GM23338 (cell line): ENCODE data around the gene SLC15A4. TPM values are rescaled to one million over a fixed set of nuclear protein-coding genes. Genes with fewer than 3 reads are reported as not detected.

ENCODE experiments used
- ATAC-seq: fragments of 200-7000 bp; cut with Tn5 transposase; 3 replicates; pipeline ENCODE4 v1.9.1; 2020
- DNase-seq: peaks from one replicate; pipeline ENCODE4 v3.0.0-alpha.2; 2015; ENCODE audit warnings: low spot score
- H2AFZ ChIP-seq: fragments of 200-600 bp; sonication (generic); 2 replicates; pipeline ENCODE4 v1.8.0; 2016; ENCODE audit warnings: antibody characterized with exemption, mild to moderate bottlenecking, moderate library complexity
- H3F3A ChIP-seq: fragments of 200-600 bp; sonication (generic); replicated peaks from 2 replicates; pipeline ENCODE4 v1.8.0; 2017; ENCODE audit warnings: antibody characterized with exemption, mixed run types, low read depth
- H3K27ac ChIP-seq: fragments of 200-600 bp; sonication (generic); 2 replicates; pipeline ENCODE4 v1.6.1; 2016; ENCODE audit warnings: low read depth
- H3K27me3 ChIP-seq: fragments of 200-600 bp; sonication (generic); 2 replicates; pipeline ENCODE4 v1.8.0; 2016; ENCODE audit warnings: mild to moderate bottlenecking, mixed run types, moderate library complexity; ENCODE audit not compliant: insufficient read depth
- H3K36me3 ChIP-seq: fragments of 200-600 bp; sonication (generic); 2 replicates; pipeline ENCODE4 v1.8.0; 2016; ENCODE audit warnings: mild to moderate bottlenecking; ENCODE audit not compliant: insufficient read depth
- H3K4me1 ChIP-seq: fragments of 200-600 bp; sonication (generic); 2 replicates; pipeline ENCODE4 v1.8.0; 2016; ENCODE audit warnings: mild to moderate bottlenecking, moderate library complexity; ENCODE audit not compliant: insufficient read depth
- H3K4me2 ChIP-seq: fragments of 200-600 bp; sonication (generic); 2 replicates; pipeline ENCODE4 v1.7.1; 2017; ENCODE audit warnings: mixed run types
- H3K4me3 ChIP-seq: fragments of 200-600 bp; sonication (generic); 2 replicates; pipeline ENCODE4 v1.6.1; 2016; ENCODE audit warnings: mixed run types
- H3K79me2 ChIP-seq: fragments of 200-600 bp; sonication (generic); replicated peaks from 2 replicates; pipeline ENCODE4 v1.8.0; 2017; ENCODE audit warnings: mild to moderate bottlenecking; ENCODE audit not compliant: insufficient read depth
- H3K9me2 ChIP-seq: fragments of 200-600 bp; sonication (generic); 2 replicates; pipeline ENCODE4 v1.8.0; 2017; ENCODE audit not compliant: insufficient read depth
- H4K20me1 ChIP-seq: fragments of 200-600 bp; sonication (generic); replicated peaks from 2 replicates; pipeline ENCODE4 v1.8.0; 2017; ENCODE audit warnings: mild to moderate bottlenecking; ENCODE audit not compliant: insufficient read depth
- H3K27ac Mint-ChIP-seq: 2 replicates; pipeline ENCODE4 v1.8.0; 2020; ENCODE audit warnings: inconsistent platforms, mild to moderate bottlenecking, moderate library complexity, mixed read lengths
- H3K27me3 Mint-ChIP-seq: 3 replicates; pipeline ENCODE4 v1.8.0; 2022; ENCODE audit warnings: low read depth, mild to moderate bottlenecking, moderate library complexity, mixed read lengths, inconsistent platforms; ENCODE audit not compliant: insufficient read depth, poor library complexity
- H3K36me3 Mint-ChIP-seq: 3 replicates; pipeline ENCODE4 v1.8.0; 2021; ENCODE audit warnings: low read depth, mild to moderate bottlenecking, inconsistent platforms, moderate library complexity, mixed read lengths
- H3K4me1 Mint-ChIP-seq: 3 replicates; pipeline ENCODE4 v1.8.0; 2020; ENCODE audit warnings: mild to moderate bottlenecking, inconsistent platforms, mixed read lengths
- H3K4me3 Mint-ChIP-seq: 3 replicates; pipeline ENCODE4 v1.8.0; 2021; ENCODE audit warnings: moderate library complexity, mild to moderate bottlenecking, inconsistent platforms, mixed read lengths
- H3K9me3 Mint-ChIP-seq: 3 replicates; pipeline ENCODE4 v1.8.0; 2020; ENCODE audit warnings: moderate library complexity, mild to moderate bottlenecking, inconsistent platforms, mixed read lengths
- CREB1 ChIP-seq: fragments of 250-450 bp; sonication (Bioruptor Pico); IDR thresholded peaks from 2 replicates; pipeline ENCODE4 v1.5.0; 2020; ENCODE audit warnings: low read depth, mild to moderate bottlenecking, moderate library complexity
- CTCF ChIP-seq, 2 experiments: fragments of 200-600 bp in 1 of 2; sonication (generic) in 1 of 2; conservative IDR thresholded peaks; 2 replicates each; pipeline versions ENCODE4 v1.5.1 to v1.6.1; 2016 to 2017; ENCODE audit warnings: antibody characterized with exemption in 2 of 2, low read depth in 2 of 2, mild to moderate bottlenecking in 2 of 2, moderate library complexity in 1 of 2
- ETS1 ChIP-seq: IDR thresholded peaks from 2 replicates; pipeline ENCODE4 v1.6.1; 2016; ENCODE audit warnings: antibody characterized with exemption
- EZH2 ChIP-seq: fragments of 200-600 bp; sonication (generic); IDR thresholded peaks from one replicate; pipeline ENCODE4 v1.8.0; 2017; ENCODE audit warnings: antibody characterized with exemption, mild to moderate bottlenecking, low read depth; ENCODE audit not compliant: unreplicated experiment
- EZH2phosphoT487 ChIP-seq: fragments of 200-600 bp; sonication (generic); IDR thresholded peaks from one replicate; pipeline ENCODE4 v1.8.1; 2018; ENCODE audit warnings: antibody characterized with exemption; ENCODE audit not compliant: unreplicated experiment
- JUNB ChIP-seq: IDR thresholded peaks from one replicate; pipeline ENCODE4 v1.6.1; 2016; ENCODE audit warnings: antibody characterized with exemption; ENCODE audit not compliant: unreplicated experiment
- NANOG ChIP-seq: IDR thresholded peaks from 2 replicates; pipeline ENCODE4 v1.6.1; 2016; ENCODE audit warnings: antibody characterized with exemption, borderline replicate concordance
- POLR2AphosphoS5 ChIP-seq: IDR thresholded peaks from 2 replicates; pipeline ENCODE4 v1.6.1; 2016; ENCODE audit warnings: antibody characterized with exemption, low read depth
- REST ChIP-seq: IDR thresholded peaks from one replicate; pipeline ENCODE4 v1.6.1; 2018; ENCODE audit warnings: antibody characterized with exemption; ENCODE audit not compliant: unreplicated experiment
- STAT1 ChIP-seq: IDR thresholded peaks from one replicate; pipeline ENCODE4 v1.6.1; 2016; ENCODE audit warnings: antibody characterized with exemption; ENCODE audit not compliant: unreplicated experiment
- ZNF114 ChIP-seq: fragments of 250-450 bp; sonication (Bioruptor Pico); IDR thresholded peaks from 2 replicates; pipeline ENCODE4 v1.5.0; 2020; ENCODE audit warnings: mild to moderate bottlenecking, moderate library complexity
- ZNF331 ChIP-seq: fragments of 250-450 bp; sonication (Bioruptor Pico); IDR thresholded peaks from 2 replicates; pipeline ENCODE4 v1.5.0; 2020; ENCODE audit warnings: low read depth, mild to moderate bottlenecking, moderate library complexity
- ZNF462 ChIP-seq: fragments of 250-450 bp; sonication (Bioruptor Pico); IDR thresholded peaks from 2 replicates; pipeline ENCODE4 v1.5.0; 2020; ENCODE audit warnings: mild to moderate bottlenecking, moderate library complexity
- polyA plus RNA-seq: library from polyadenylated mRNA; unstranded; fragments of >200 nt; fragmentation: Nextera tagmentation; extraction: Ambion mirVana; gene quantifications from 2 replicates; pipeline ENCODE4 v1.2.1, GENCODE V29; 2016
- total RNA-seq: library from RNA; depleted of rRNA; stranded (reverse); fragments of >200 nt; shearing (Covaris generic); gene quantifications from 2 replicates; pipeline ENCODE4 v1.2.3, GENCODE V29; 2014

SLC15A4 gene
- total and polyA plus RNA-seq, 2 experiments from 2014 or later, result 7.7 to 30.3 TPM

- H3K27me3 ChIP-seq, result no peaks in the 10 kb centered on the region
- H3K4me1 ChIP-seq, result peaks cover 5% of the 10 kb centered on the region; the same call in 1 of the 2 replicates
- H4K20me1 ChIP-seq, result peaks cover 25% of the 10 kb centered on the region
- Mint-ChIP-seq H3K4me1 (peaks cover 34% of the 10 kb centered on the region), H3K4me3 (no peak overlapping the region), H3K9me3 (peaks cover 71% of the 10 kb centered on the region), H3K36me3 (peaks cover 26% of the 10 kb centered on the region), H3K27ac (no peak overlapping the region), H3K27me3 (peaks cover 1% of the 10 kb centered on the region)
- H3K27ac ChIP-seq, result no peak overlapping the region
- DNase-seq (no peak), ATAC-seq (no peak)
- no peak for TF ChIP-seq ETS1
- no peak for TF ChIP-seq STAT1
- TF ChIP-seq POLR2AphosphoS5, result no peak
- TF ChIP-seq JUNB, result no peak
- TF ChIP-seq REST, result no peak
- no peak for TF ChIP-seq CTCF (conservative IDR thresholded peaks at IDR 0.05; ENCODE audit: low read depth in 2 of 2)
- TF ChIP-seq EZH2, result no peak
- no peak for TF ChIP-seq ZNF462 (CRISPR knock-in tag)
- TF ChIP-seq NANOG, result no peak
- TF ChIP-seq ZNF114 (CRISPR knock-in tag), result no peak
- no peak for TF ChIP-seq EZH2phosphoT487
- no peak for TF ChIP-seq CREB1 (CRISPR knock-in tag)
- no peak for TF ChIP-seq ZNF331 (CRISPR knock-in tag)
- H3K9me2 ChIP-seq, result no peaks in the 10 kb centered on the region
- no peaks in the 10 kb centered on the region for H3F3A ChIP-seq
- no peaks in the 10 kb centered on the region for H3K36me3 ChIP-seq
- H3K4me3 ChIP-seq, result no peak overlapping the region
- no peak overlapping the region for H2AFZ ChIP-seq
- no peak overlapping the region for H3K4me2 ChIP-seq
- peaks cover 79% of the 10 kb centered on the region for H3K79me2 ChIP-seq
These were observed 3.5 kb downstream of the SLC15A4 start for GRCh38 chr12:128820253-128820652.
